NCI-H524 treated with DMSO at 0.1 percent for 48 hours (cell line): ENCODE measurements around the gene PRR5L.
"Not testable (repeated sequence)": the region's sequence is repeated elsewhere in the genome, so short reads cannot be mapped to it uniquely, and the experiment has no call there.

Experiments
- DNase-seq: peaks from one replicate; lab custom pipeline; 2025; lab: John Stamatoyannopoulos, UW

PRR5L gene

DNA sequence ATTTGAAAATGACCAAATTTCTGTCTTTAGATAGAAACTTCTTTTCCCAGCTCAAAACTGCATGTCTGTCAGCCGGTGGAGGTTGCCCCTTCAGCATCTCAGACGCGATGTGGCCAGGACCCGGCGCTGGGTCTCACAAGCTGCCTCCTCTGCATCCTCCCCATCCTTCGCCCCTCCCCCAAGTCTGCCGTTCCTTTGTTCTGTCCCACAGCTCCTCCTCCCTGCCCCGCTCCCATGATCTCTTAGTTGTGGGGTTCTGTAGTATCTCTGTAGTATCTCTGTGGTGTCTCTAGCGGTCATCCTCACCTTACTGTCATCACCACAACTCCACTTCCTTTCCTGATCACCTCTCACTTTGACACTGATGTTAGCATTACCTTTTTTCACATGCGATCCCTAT, 164.1 kb downstream of the PRR5L start:
- no peak for DNase-seq

DNA sequence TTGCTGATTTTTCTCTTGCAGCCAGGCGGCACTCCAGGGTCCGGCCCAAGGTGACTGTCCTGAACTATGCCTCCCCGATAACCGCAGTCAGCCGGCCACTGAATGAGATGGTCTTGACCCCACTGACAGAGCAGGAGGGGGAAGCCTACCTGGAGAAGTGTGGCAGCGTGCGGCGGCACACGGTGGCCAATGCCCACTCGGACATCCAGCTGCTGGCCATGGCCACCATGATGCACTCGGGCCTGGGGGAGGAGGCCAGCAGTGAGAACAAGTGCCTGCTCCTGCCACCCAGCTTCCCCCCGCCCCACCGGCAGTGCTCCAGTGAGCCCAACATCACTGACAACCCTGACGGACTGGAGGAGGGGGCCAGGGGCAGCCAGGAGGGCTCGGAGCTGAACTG, 166.2 kb downstream of the PRR5L start:
- no peak for DNase-seq

DNA sequence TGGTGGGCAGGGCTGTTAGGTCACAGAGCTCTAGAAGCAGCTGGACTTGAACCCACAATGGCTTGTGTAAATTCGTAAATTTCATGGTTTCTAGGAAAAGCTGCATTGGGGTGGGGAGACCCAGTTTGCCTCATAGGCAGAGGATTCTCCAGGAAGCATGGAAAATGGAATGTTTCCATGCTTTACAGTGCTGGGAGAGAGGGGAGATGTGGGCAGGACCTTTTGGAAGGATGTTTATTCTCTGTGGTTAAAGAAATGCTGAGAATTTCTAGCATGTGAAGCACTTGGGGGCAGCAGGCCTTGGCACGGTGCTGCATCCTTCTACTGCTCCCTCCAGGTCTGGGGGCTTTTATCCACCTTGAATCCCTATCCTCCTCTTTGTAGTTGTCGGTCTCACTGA, 167.7 kb downstream of the PRR5L start:
- DNase-seq = no peak

GRCh38 chr11:36464720-36465119, 168.6 kb downstream of the PRR5L start:
- no peak for DNase-seq

GRCh38 chr11:36465449-36466163, 169.5 kb downstream of the PRR5L start:
- DNase-seq = no peak

GRCh38 chr11:36467012-36467411, 170.9 kb downstream of the PRR5L start:
- no peak for DNase-seq

GRCh38 chr11:36467916-36468315, 171.8 kb downstream of the PRR5L start:
- no peak for DNase-seq

DNA sequence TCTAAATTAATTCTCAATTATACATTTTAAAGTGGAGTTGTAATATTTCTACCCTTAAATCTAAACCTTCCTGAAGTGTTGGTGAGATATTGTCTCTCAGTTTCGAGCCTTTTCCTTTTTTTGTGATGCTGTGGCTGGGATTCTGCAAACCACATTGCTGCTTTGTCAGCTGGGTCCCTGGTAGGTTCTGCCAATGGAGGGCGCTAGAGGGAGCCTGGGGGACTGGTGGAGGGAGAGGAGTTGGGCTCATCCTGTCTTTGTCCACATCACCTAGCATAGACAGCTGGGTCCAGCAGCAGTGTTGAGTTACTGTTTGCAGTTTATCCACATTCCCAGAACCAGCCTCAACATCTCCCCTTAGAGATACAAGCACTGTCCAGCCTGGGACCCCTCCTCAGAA, 173.0 kb downstream of the PRR5L start:
- no peak for DNase-seq

GRCh38 chr11:36469881-36470802, 174.1 kb downstream of the PRR5L start:
- no peak for DNase-seq

DNA sequence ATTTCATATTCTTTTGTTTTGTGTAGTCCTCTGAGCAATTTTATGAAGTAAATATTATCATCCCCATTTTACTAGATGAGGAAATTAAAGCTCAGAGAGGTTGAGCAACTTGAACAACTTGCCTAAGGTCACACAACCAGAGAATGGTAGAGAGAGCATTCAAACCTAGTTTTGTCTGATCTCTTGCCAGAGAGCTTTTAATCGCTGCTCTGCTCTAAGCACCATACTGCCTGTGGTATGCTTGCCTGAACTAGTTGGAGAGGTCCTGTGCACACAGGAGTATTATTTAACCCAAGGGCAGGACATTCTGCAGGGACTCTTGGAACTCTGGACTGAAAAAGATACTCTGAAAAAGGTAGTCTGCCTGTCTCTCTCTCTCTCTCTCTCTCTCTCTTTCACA, 175.5 kb downstream of the PRR5L start:
- DNase-seq = no peak

DNA sequence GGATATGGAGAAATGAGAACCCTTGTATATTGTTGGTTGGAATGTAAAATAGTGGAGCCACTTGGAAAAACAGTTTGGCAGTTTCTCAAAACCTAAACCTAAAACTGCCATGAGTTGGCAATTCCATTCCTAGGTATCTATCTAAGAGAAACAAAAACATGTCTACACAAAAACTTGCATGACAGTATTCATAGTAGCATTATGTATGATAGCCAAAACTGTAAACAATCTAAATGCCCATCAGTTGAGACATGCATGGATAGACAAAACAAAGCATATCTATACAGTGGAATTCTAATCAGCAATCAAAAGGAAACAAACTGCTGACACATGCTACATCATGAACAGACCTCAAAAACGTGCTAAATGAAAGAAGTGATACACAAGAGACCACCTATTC, 179.1 kb downstream of the PRR5L start:
- no peak for DNase-seq

DNA sequence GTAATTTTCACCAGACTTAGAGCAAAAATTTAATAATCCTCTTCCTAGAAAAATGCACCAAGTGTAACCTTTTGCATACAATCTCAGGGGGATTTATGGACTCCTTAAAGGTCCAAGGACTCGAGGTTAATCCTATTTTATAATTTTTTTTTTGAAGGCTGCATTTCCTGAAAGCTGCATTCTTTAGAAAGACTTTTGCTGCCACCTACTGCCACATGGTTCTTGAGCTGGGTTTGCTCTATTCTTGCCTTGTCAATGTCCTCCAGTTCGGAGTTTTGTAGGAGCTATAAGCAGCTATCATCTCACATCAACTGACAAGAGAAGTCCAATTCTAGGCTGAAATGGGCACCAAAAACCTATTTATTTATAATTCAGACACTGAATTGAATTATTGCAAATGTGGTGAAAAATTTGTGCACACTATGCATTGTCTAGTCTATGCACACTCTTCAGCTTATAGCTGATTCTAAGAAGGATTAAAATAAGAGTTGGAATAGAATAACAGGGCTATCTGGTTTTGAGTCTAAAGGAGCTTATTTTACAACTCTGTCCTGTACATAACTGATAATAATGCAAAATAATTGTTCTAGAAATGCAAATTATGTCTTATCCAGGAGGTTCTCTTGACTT, 182.7 kb downstream of the PRR5L start:
- DNase-seq = no peak

DNA sequence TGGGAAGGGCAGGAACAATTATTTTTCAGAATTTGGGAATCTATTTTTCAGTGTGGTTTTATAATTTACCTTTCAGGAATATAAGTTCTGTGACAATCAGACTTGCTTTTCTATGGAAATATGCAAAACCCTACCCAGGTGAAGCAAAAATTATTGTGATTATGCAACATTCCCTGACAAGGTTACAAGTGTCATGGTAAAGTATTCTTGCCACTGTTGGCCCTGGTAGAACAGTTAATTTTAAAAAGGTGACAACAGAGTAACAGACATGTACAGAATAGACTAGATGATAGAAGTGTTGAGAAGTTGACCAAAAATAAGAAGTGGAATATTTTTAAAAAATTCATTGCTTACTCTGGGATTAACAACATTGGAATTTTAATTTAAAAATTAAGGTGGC, 184.7 kb downstream of the PRR5L start:
- no peak for DNase-seq

DNA sequence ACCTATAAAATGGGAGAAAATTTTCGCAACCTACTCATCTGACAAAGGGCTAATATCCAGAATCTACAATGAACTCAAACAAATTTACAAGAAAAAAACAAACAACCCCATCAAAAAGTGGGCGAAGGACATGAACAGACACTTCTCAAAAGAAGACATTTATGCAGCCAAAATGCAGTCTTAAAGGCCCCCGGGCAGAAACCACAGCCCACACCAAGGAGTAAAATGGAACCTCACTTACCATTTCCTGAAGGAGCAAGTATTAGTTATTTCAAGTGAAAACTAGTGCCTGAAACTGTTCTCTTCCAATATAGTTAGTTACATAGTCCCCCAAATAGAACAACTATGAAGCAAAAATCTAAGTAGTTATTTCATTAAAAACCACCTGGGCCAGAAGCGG, 187.0 kb downstream of the PRR5L start:
- not testable (repeated sequence) for DNase-seq

GRCh38 chr11:36485298-36486002, 189.4 kb downstream of the PRR5L start:
- no peak for DNase-seq

- DNase-seq = no peak
These were observed 191.5 kb downstream of the PRR5L start for GRCh38 chr11:36487619-36488018.

GRCh38 chr11:36488096-36488495, 192.0 kb downstream of the PRR5L start:
- no peak for DNase-seq

GRCh38 chr11:36490026-36490806, 194.1 kb downstream of the PRR5L start:
- DNase-seq = no peak

DNA sequence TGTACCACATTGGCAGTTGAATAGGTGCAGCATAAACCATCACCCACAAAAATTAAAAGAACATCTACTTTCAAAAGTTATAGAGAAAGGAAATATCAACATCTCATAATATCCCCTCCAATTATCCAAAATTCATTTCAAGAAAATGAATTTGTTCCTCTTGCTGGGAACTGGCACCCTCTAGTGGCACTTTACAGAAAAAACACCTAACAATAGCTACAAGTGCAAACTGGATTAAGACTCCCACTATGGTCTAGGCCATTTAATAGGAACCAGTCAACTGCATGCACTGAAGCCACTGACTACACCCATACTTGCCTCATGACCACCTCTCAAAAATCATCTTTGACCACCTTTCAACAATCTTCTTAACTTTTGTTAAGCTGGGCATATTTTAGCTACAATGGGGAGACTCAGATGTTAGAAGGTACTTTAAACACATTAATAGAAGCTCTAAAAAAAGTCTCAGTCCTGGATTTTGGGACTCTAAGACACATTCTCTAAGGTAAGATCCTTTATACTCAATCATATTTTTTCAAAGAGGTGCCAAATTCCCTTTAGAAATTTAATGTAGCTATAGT, 196.7 kb downstream of the PRR5L start:
- no peak for DNase-seq

GRCh38 chr11:36493332-36493731, 197.2 kb downstream of the PRR5L start:
- no peak for DNase-seq

DNA sequence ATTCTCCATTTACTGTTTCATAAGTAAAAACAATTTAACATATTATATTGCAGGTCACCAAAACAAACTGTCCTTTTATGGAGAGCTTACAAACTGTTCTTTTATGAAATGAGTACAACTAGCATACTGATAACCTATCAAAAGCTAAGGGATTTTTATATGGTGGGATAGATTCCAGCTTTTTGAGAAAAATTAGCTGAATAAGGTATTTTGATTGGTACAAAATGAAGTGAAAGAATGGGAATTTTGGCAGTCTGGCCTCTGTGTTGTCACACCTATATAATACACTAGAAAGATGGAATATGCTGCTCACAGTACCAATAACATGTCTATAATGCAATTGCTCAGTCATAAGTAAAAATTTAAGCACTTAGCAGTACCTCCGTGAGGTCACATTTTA, 202.6 kb downstream of the PRR5L start:
- DNase-seq = no peak
